Effector memory CD8-positive, alpha-beta T cell (primary cell): Measurements from ENCODE around the gene ZNF18.
A peak's percentile ranks its signal among the peaks of the same experiment; 100 is the strongest.

Experiments used
- ATAC-seq: fragments of 150-1000 bp; cut with Tn5 transposase; replicated peaks from 2 replicates; pipeline ENCODE4 v1.10.0; 2021; ENCODE audit warnings: mild to moderate bottlenecking, moderate library complexity
- DNase-seq, 3 experiments: peaks; one replicate each; pipeline ENCODE4 v3.0.0; 2021
- H3K27ac Mint-ChIP-seq, 2 donors: one replicate each; pipeline ENCODE4 v1.8.0; 2022; ENCODE audit warnings: mild to moderate bottlenecking in 2 of 2, mixed read lengths in 2 of 2, moderate library complexity in 2 of 2
- H3K27me3 Mint-ChIP-seq, 2 donors: one replicate each; pipeline ENCODE4 v1.8.0; 2022; ENCODE audit warnings: mixed read lengths in 2 of 2
- H3K36me3 Mint-ChIP-seq: one replicate; pipeline ENCODE4 v1.8.0; 2022; ENCODE audit warnings: mild to moderate bottlenecking, moderate library complexity, mixed read lengths; ENCODE audit not compliant: insufficient read depth
- H3K4me1 Mint-ChIP-seq, 2 donors: one replicate each; pipeline ENCODE4 v1.8.0; 2022; ENCODE audit warnings: low read depth in 2 of 2, mixed read lengths in 2 of 2
- H3K4me3 Mint-ChIP-seq, 2 donors: one replicate each; pipeline ENCODE4 v1.8.0; 2022; ENCODE audit warnings: mild to moderate bottlenecking in 2 of 2, mixed read lengths in 2 of 2, moderate library complexity in 2 of 2
- H3K9me3 Mint-ChIP-seq, 2 donors: one replicate each; pipeline ENCODE4 v1.8.0; 2022; ENCODE audit warnings: mixed read lengths in 2 of 2
- total RNA-seq, 9 experiments: gene quantifications; one replicate each; lab custom pipeline; 2026; lab: John Stamatoyannopoulos, UW

The ZNF18 gene
- total RNA-seq, result 14.6 to 37.6 (median 22.7) reads per million in 9 experiments

GRCh38 chr17:11997147-11997971, at the start of gene ZNF18:
Gene ZNF18 (minus strand): TSS chr17:11997475. CDS start chr17:11992829, 4,646 bp downstream.
- peaks cover 13% of the 10 kb centered on the region for H3K36me3 Mint-ChIP-seq

GRCh38 chr17:12046786-12047185, 49.5 kb upstream of the ZNF18 start:
- peaks cover 9% of the 10 kb centered on the region for H3K36me3 Mint-ChIP-seq
- peaks cover 54 to 74% of the 10 kb centered on the region in 2 donors for H3K4me1 Mint-ChIP-seq
- ATAC-seq (no peak), DNase-seq (no peak)
- H3K9me3 Mint-ChIP-seq, result no peaks in the 10 kb centered on the region
- no peaks in the 10 kb centered on the region for H3K27me3 Mint-ChIP-seq
- no peak overlapping the region for H3K27ac Mint-ChIP-seq
- no peak overlapping the region for H3K4me3 Mint-ChIP-seq

More at GRCh38 chr17:11997147-11997971, at the start of gene ZNF18:
- DNase-seq (peak; percentile 93 to 95 (median 94)), ATAC-seq (peak; percentile 95)
- peaks cover 12 to 29% of the 10 kb centered on the region in 2 donors for H3K4me1 Mint-ChIP-seq
- peak within 1 kb of the TSS; percentile 81 to 93 for H3K4me3 Mint-ChIP-seq
- peaks cover 3 to 4% of the 10 kb centered on the region in 2 donors for H3K9me3 Mint-ChIP-seq
- peak within 1 kb of the TSS; percentile 76 to 88 for H3K27ac Mint-ChIP-seq
- no peaks in the 10 kb centered on the region for H3K27me3 Mint-ChIP-seq

- no peaks in the 10 kb centered on the region for H3K9me3 Mint-ChIP-seq
- ATAC-seq (no peak), DNase-seq (no peak)
- peaks cover 39 to 75% of the 10 kb centered on the region in 2 donors for H3K4me1 Mint-ChIP-seq
- H3K27me3 Mint-ChIP-seq, result no peaks in the 10 kb centered on the region
- H3K27ac Mint-ChIP-seq, result no peak overlapping the region
- H3K36me3 Mint-ChIP-seq, result peaks cover 9% of the 10 kb centered on the region
- no peak overlapping the region for H3K4me3 Mint-ChIP-seq
Observed at GRCh38 chr17:12043702-12044101, 46.4 kb upstream of the ZNF18 start.

GRCh38 chr17:12041312-12041711, 44.0 kb upstream of the ZNF18 start:
- H3K9me3 Mint-ChIP-seq, result no peaks in the 10 kb centered on the region
- ATAC-seq, result no peak
- no peak overlapping the region for H3K4me3 Mint-ChIP-seq
- peaks cover 15% of the 10 kb centered on the region for H3K36me3 Mint-ChIP-seq
- H3K27ac Mint-ChIP-seq, result no peak overlapping the region
- peaks cover 32 to 77% of the 10 kb centered on the region in 2 donors for H3K4me1 Mint-ChIP-seq
- no peak for DNase-seq
- H3K27me3 Mint-ChIP-seq, result no peaks in the 10 kb centered on the region

- Mint-ChIP-seq H3K27me3 (no peaks in the 10 kb centered on the region), H3K9me3 (no peaks in the 10 kb centered on the region), H3K4me3 (no peak overlapping the region), H3K27ac (no peak overlapping the region), H3K36me3 (peaks cover 15% of the 10 kb centered on the region), H3K4me1 (peaks cover 24 to 70% of the 10 kb centered on the region in 2 donors)
- ATAC-seq (no peak), DNase-seq (no peak)
Observed at GRCh38 chr17:12040478-12040877, 43.2 kb upstream of the ZNF18 start.

GRCh38 chr17:12037970-12038369, 40.7 kb upstream of the ZNF18 start:
- Mint-ChIP-seq H3K4me3 (no peak overlapping the region), H3K27ac (no peak overlapping the region), H3K36me3 (peaks cover 15% of the 10 kb centered on the region), H3K9me3 (no peaks in the 10 kb centered on the region), H3K27me3 (no peaks in the 10 kb centered on the region), H3K4me1 (peaks cover 11 to 63% of the 10 kb centered on the region in 2 donors)
- ATAC-seq (no peak), DNase-seq (no peak)

GRCh38 chr17:12035673-12036072, 38.4 kb upstream of the ZNF18 start:
- no peak for DNase-seq
- H3K4me1 Mint-ChIP-seq, result peaks cover 14 to 57% of the 10 kb centered on the region in 2 donors
- no peak for ATAC-seq
- no peaks in the 10 kb centered on the region for H3K27me3 Mint-ChIP-seq
- H3K9me3 Mint-ChIP-seq, result no peaks in the 10 kb centered on the region
- H3K27ac Mint-ChIP-seq, result no peak overlapping the region
- no peak overlapping the region for H3K4me3 Mint-ChIP-seq
- H3K36me3 Mint-ChIP-seq, result peaks cover 6% of the 10 kb centered on the region

GRCh38 chr17:12034538-12034937, 37.3 kb upstream of the ZNF18 start:
- peaks cover 12 to 56% of the 10 kb centered on the region in 2 donors for H3K4me1 Mint-ChIP-seq
- H3K4me3 Mint-ChIP-seq, result no peak overlapping the region
- no peak for ATAC-seq
- no peaks in the 10 kb centered on the region for H3K27me3 Mint-ChIP-seq
- H3K36me3 Mint-ChIP-seq, result peaks cover 6% of the 10 kb centered on the region
- H3K27ac Mint-ChIP-seq, result peak overlapping the region; percentile 2 to 8
- DNase-seq, result no peak
- no peaks in the 10 kb centered on the region for H3K9me3 Mint-ChIP-seq

- Mint-ChIP-seq H3K4me1 (peaks cover 20 to 61% of the 10 kb centered on the region in 2 donors), H3K9me3 (no peaks in the 10 kb centered on the region), H3K27ac (peak overlapping the region in 1 of 2 donors; percentile 2), H3K36me3 (no peaks in the 10 kb centered on the region), H3K4me3 (no peak overlapping the region), H3K27me3 (no peaks in the 10 kb centered on the region)
- ATAC-seq (no peak), DNase-seq (no peak)
Observed at GRCh38 chr17:12028611-12029010, 31.3 kb upstream of the ZNF18 start.

GRCh38 chr17:12027658-12028057, 30.4 kb upstream of the ZNF18 start:
- Mint-ChIP-seq H3K36me3 (no peaks in the 10 kb centered on the region), H3K27ac (no peak overlapping the region), H3K4me3 (no peak overlapping the region), H3K9me3 (no peaks in the 10 kb centered on the region), H3K4me1 (peaks cover 22 to 70% of the 10 kb centered on the region in 2 donors), H3K27me3 (no peaks in the 10 kb centered on the region)
- DNase-seq (no peak), ATAC-seq (no peak)

- ATAC-seq (no peak), DNase-seq (no peak)
- H3K27me3 Mint-ChIP-seq, result no peaks in the 10 kb centered on the region
- peaks cover 4% of the 10 kb centered on the region for H3K36me3 Mint-ChIP-seq
- peaks cover 29 to 70% of the 10 kb centered on the region in 2 donors for H3K4me1 Mint-ChIP-seq
- no peak overlapping the region for H3K4me3 Mint-ChIP-seq
- H3K27ac Mint-ChIP-seq, result no peak overlapping the region
- H3K9me3 Mint-ChIP-seq, result no peaks in the 10 kb centered on the region
Observed at GRCh38 chr17:12024327-12024726, 27.1 kb upstream of the ZNF18 start.

- DNase-seq (no peak), ATAC-seq (no peak)
- H3K27me3 Mint-ChIP-seq, result no peaks in the 10 kb centered on the region
- H3K27ac Mint-ChIP-seq, result peak overlapping the region in 1 of 2 donors; percentile 86
- peaks cover 26 to 55% of the 10 kb centered on the region in 2 donors for H3K4me1 Mint-ChIP-seq
- no peaks in the 10 kb centered on the region for H3K9me3 Mint-ChIP-seq
- H3K4me3 Mint-ChIP-seq, result peak overlapping the region; percentile 67 to 74
- peaks cover 4% of the 10 kb centered on the region for H3K36me3 Mint-ChIP-seq
Observed at GRCh38 chr17:12022310-12022709, 25.0 kb upstream of the ZNF18 start.

- peak overlapping the region; percentile 67 to 74 for H3K4me3 Mint-ChIP-seq
- ATAC-seq (no peak), DNase-seq (no peak)
- H3K4me1 Mint-ChIP-seq, result peaks cover 22 to 50% of the 10 kb centered on the region in 2 donors
- no peaks in the 10 kb centered on the region for H3K27me3 Mint-ChIP-seq
- H3K9me3 Mint-ChIP-seq, result no peaks in the 10 kb centered on the region
- H3K27ac Mint-ChIP-seq, result peak overlapping the region; percentile 51 to 86
- H3K36me3 Mint-ChIP-seq, result peaks cover 4% of the 10 kb centered on the region
Observed at GRCh38 chr17:12021623-12022140, 24.4 kb upstream of the ZNF18 start.
